Activated CD8-positive, alpha-beta T cell treated with anti-CD3 and anti-CD28 coated beads for 36 hours (primary cell): ENCODE results near the gene BRD3OS. TPM values are rescaled to one million over a fixed set of nuclear protein-coding genes. Genes with fewer than 3 reads are reported as not detected.

Experiments used
- total RNA-seq, 2 experiments: library from RNA; stranded (reverse); gene quantifications; one replicate each; pipeline ENCODE4 v1.2.3, GENCODE V29; 2021

BRD3OS gene
- total RNA-seq, 2 experiments from 2014 or later: 8.1 to 8.2 TPM

Other genes with a start within 250 kb of the BRD3OS start
- 1 to 10 TPM; 5.1 to 5.4 TPM for gene VAV2, start 33.2 kb upstream of the BRD3OS start, total RNA-seq
- gene BRD3, start 42.5 kb downstream of the BRD3OS start, total RNA-seq: 10 to 100 TPM; 32.7 to 37.7 TPM
- gene WDR5, start 110.6 kb downstream of the BRD3OS start, total RNA-seq: 10 to 100 TPM; 50.9 to 53.3 TPM
- gene RNU6ATAC, start 139.1 kb downstream of the BRD3OS start, total RNA-seq: 10 to 100 TPM; 17.5 to 26.8 TPM